T-helper 1 cell treated with Interleukin-12 subunit alpha and Interleukin-12 subunit beta and Interleukin-4 antibody, amounts not matched to agents 30 μg/mL and 1 μg/mL, for 36 hours (primary cell): Measurements from ENCODE around the gene SFMBT2.

Experiments
- H3K27ac Mint-ChIP-seq: one replicate; pipeline ENCODE4 v1.8.0; 2021; ENCODE audit warnings: mild to moderate bottlenecking, mixed read lengths
- H3K27me3 Mint-ChIP-seq: one replicate; pipeline ENCODE4 v1.8.0; 2021; ENCODE audit warnings: low read depth, mixed read lengths
- H3K36me3 Mint-ChIP-seq: one replicate; pipeline ENCODE4 v1.8.0; 2021; ENCODE audit warnings: low read depth, mixed read lengths
- H3K4me1 Mint-ChIP-seq: one replicate; pipeline ENCODE4 v1.8.0; 2021; ENCODE audit warnings: low read depth, mixed read lengths
- H3K4me3 Mint-ChIP-seq: one replicate; pipeline ENCODE4 v1.8.0; 2021; ENCODE audit warnings: mild to moderate bottlenecking, moderate library complexity, mixed read lengths
- H3K9me3 Mint-ChIP-seq: one replicate; pipeline ENCODE4 v1.8.0; 2021; ENCODE audit warnings: mixed read lengths

SFMBT2 gene

GRCh38 chr10:7435674-7436073 is 24.8 kb upstream of the SFMBT2 start:
- Mint-ChIP-seq H3K4me1 (peaks cover 11% of the 10 kb centered on the region), H3K9me3 (no peaks in the 10 kb centered on the region), H3K36me3 (no peaks in the 10 kb centered on the region), H3K4me3 (no peak overlapping the region), H3K27me3 (peaks cover 44% of the 10 kb centered on the region), H3K27ac (no peak overlapping the region)

GRCh38 chr10:7434378-7434777 is 23.5 kb upstream of the SFMBT2 start:
- no peak overlapping the region for H3K27ac Mint-ChIP-seq
- H3K36me3 Mint-ChIP-seq = no peaks in the 10 kb centered on the region
- no peaks in the 10 kb centered on the region for H3K9me3 Mint-ChIP-seq
- no peak overlapping the region for H3K4me3 Mint-ChIP-seq
- H3K4me1 Mint-ChIP-seq = peaks cover 11% of the 10 kb centered on the region
- peaks cover 33% of the 10 kb centered on the region for H3K27me3 Mint-ChIP-seq

- no peak overlapping the region for H3K4me3 Mint-ChIP-seq
- no peaks in the 10 kb centered on the region for H3K9me3 Mint-ChIP-seq
- peaks cover 11% of the 10 kb centered on the region for H3K4me1 Mint-ChIP-seq
- H3K27me3 Mint-ChIP-seq = peaks cover 31% of the 10 kb centered on the region
- H3K27ac Mint-ChIP-seq = no peak overlapping the region
- H3K36me3 Mint-ChIP-seq = no peaks in the 10 kb centered on the region
Observed at GRCh38 chr10:7433861-7434260, 23.0 kb upstream of the SFMBT2 start.

GRCh38 chr10:7432884-7433726 is 22.3 kb upstream of the SFMBT2 start:
- Mint-ChIP-seq H3K4me1 (peaks cover 11% of the 10 kb centered on the region), H3K27me3 (peaks cover 31% of the 10 kb centered on the region), H3K36me3 (no peaks in the 10 kb centered on the region), H3K27ac (no peak overlapping the region), H3K4me3 (no peak overlapping the region), H3K9me3 (no peaks in the 10 kb centered on the region)

GRCh38 chr10:7428673-7429350 is 18.0 kb upstream of the SFMBT2 start:
- Mint-ChIP-seq H3K27me3 (peaks cover 48% of the 10 kb centered on the region), H3K27ac (no peak overlapping the region), H3K4me3 (no peak overlapping the region), H3K9me3 (no peaks in the 10 kb centered on the region), H3K4me1 (peaks cover 16% of the 10 kb centered on the region), H3K36me3 (peaks cover 8% of the 10 kb centered on the region)

GRCh38 chr10:7426349-7426748 is 15.5 kb upstream of the SFMBT2 start:
- Mint-ChIP-seq H3K36me3 (peaks cover 8% of the 10 kb centered on the region), H3K27me3 (peaks cover 38% of the 10 kb centered on the region), H3K4me3 (no peak overlapping the region), H3K4me1 (peaks cover 18% of the 10 kb centered on the region), H3K9me3 (no peaks in the 10 kb centered on the region), H3K27ac (no peak overlapping the region)

- Mint-ChIP-seq H3K27me3 (peaks cover 39% of the 10 kb centered on the region), H3K4me3 (no peak overlapping the region), H3K9me3 (no peaks in the 10 kb centered on the region), H3K36me3 (peaks cover 8% of the 10 kb centered on the region), H3K27ac (no peak overlapping the region), H3K4me1 (peaks cover 18% of the 10 kb centered on the region)
Observed at GRCh38 chr10:7425691-7426090, 14.9 kb upstream of the SFMBT2 start.

GRCh38 chr10:7424919-7425318 is 14.1 kb upstream of the SFMBT2 start:
- H3K27me3 Mint-ChIP-seq = peaks cover 39% of the 10 kb centered on the region
- H3K36me3 Mint-ChIP-seq = peaks cover 8% of the 10 kb centered on the region
- no peak overlapping the region for H3K27ac Mint-ChIP-seq
- no peaks in the 10 kb centered on the region for H3K9me3 Mint-ChIP-seq
- H3K4me1 Mint-ChIP-seq = peaks cover 18% of the 10 kb centered on the region
- H3K4me3 Mint-ChIP-seq = no peak overlapping the region

- no peak overlapping the region for H3K27ac Mint-ChIP-seq
- peaks cover 22% of the 10 kb centered on the region for H3K4me1 Mint-ChIP-seq
- H3K4me3 Mint-ChIP-seq = no peak overlapping the region
Observed at GRCh38 chr10:7424315-7424714, 13.5 kb upstream of the SFMBT2 start.

GRCh38 chr10:7423521-7423920 is 12.7 kb upstream of the SFMBT2 start:
- no peaks in the 10 kb centered on the region for H3K9me3 Mint-ChIP-seq
- peaks cover 23% of the 10 kb centered on the region for H3K4me1 Mint-ChIP-seq
- H3K27ac Mint-ChIP-seq = no peak overlapping the region
- H3K27me3 Mint-ChIP-seq = peaks cover 39% of the 10 kb centered on the region
- H3K4me3 Mint-ChIP-seq = no peak overlapping the region
- H3K36me3 Mint-ChIP-seq = peaks cover 8% of the 10 kb centered on the region

More at GRCh38 chr10:7424315-7424714, 13.5 kb upstream of the SFMBT2 start:
- Mint-ChIP-seq H3K9me3 (no peaks in the 10 kb centered on the region), H3K36me3 (peaks cover 8% of the 10 kb centered on the region), H3K27me3 (peaks cover 39% of the 10 kb centered on the region)

- Mint-ChIP-seq H3K27me3 (peaks cover 39% of the 10 kb centered on the region), H3K4me3 (no peak overlapping the region), H3K9me3 (no peaks in the 10 kb centered on the region), H3K36me3 (peaks cover 8% of the 10 kb centered on the region), H3K27ac (no peak overlapping the region), H3K4me1 (peaks cover 38% of the 10 kb centered on the region)
Observed at GRCh38 chr10:7421526-7421925, 10.7 kb upstream of the SFMBT2 start.

- no peak overlapping the region for H3K4me3 Mint-ChIP-seq
- no peaks in the 10 kb centered on the region for H3K9me3 Mint-ChIP-seq
- peaks cover 31% of the 10 kb centered on the region for H3K4me1 Mint-ChIP-seq
- no peak overlapping the region for H3K27ac Mint-ChIP-seq
- peaks cover 4% of the 10 kb centered on the region for H3K36me3 Mint-ChIP-seq
- peaks cover 31% of the 10 kb centered on the region for H3K27me3 Mint-ChIP-seq
Observed at GRCh38 chr10:7419998-7420397, 9.2 kb upstream of the SFMBT2 start.

GRCh38 chr10:7417807-7418206 is 7.0 kb upstream of the SFMBT2 start:
- H3K36me3 Mint-ChIP-seq = peaks cover 3% of the 10 kb centered on the region
- peaks cover 21% of the 10 kb centered on the region for H3K4me1 Mint-ChIP-seq
- H3K4me3 Mint-ChIP-seq = peak overlapping the region; percentile 43
- H3K27me3 Mint-ChIP-seq = peaks cover 27% of the 10 kb centered on the region
- no peaks in the 10 kb centered on the region for H3K9me3 Mint-ChIP-seq
- peak overlapping the region; percentile 56 for H3K27ac Mint-ChIP-seq

- H3K27me3 Mint-ChIP-seq = peaks cover 31% of the 10 kb centered on the region
- peak overlapping the region; percentile 56 for H3K27ac Mint-ChIP-seq
- H3K4me3 Mint-ChIP-seq = no peak overlapping the region
- peaks cover 3% of the 10 kb centered on the region for H3K36me3 Mint-ChIP-seq
- no peaks in the 10 kb centered on the region for H3K9me3 Mint-ChIP-seq
- peaks cover 25% of the 10 kb centered on the region for H3K4me1 Mint-ChIP-seq
Observed at GRCh38 chr10:7417103-7417623, 6.3 kb upstream of the SFMBT2 start.

- Mint-ChIP-seq H3K4me3 (no peak overlapping the region), H3K9me3 (no peaks in the 10 kb centered on the region), H3K36me3 (peaks cover 3% of the 10 kb centered on the region), H3K27me3 (peaks cover 31% of the 10 kb centered on the region), H3K27ac (no peak overlapping the region), H3K4me1 (peaks cover 31% of the 10 kb centered on the region)
Observed at GRCh38 chr10:7414766-7415165, 3.9 kb upstream of the SFMBT2 start.
